ENCODE results near the gene SLC15A4.
A peak's percentile ranks its signal among the peaks of the same experiment; 100 is the strongest.

SLC15A4 gene

GRCh38 chr12:128818065-128819022 lies 5.4 kb downstream of the SLC15A4 start:
- H3K4me3 ChIP-seq (replicated peaks; ENCODE audit: low read depth, low read length): no peak overlapping the region
- TF ChIP-seq CTCF (IDR thresholded peaks at IDR 0.05; ENCODE audit: low read length, missing control alignments): no peak
- peak; percentile 71 for DNase-seq (ENCODE audit: low read depth)

- no peak for TF ChIP-seq CTCF (IDR thresholded peaks at IDR 0.05; ENCODE audit: low read length, missing control alignments)
- DNase-seq (ENCODE audit: low read depth): peak; percentile 60
- no peak overlapping the region for H3K4me3 ChIP-seq (replicated peaks; ENCODE audit: low read depth, low read length)
Measured at GRCh38 chr12:128817111-128818015, 6.4 kb downstream of the SLC15A4 start.

- TF ChIP-seq CTCF (IDR thresholded peaks at IDR 0.05; ENCODE audit: low read length, missing control alignments): no peak
- DNase-seq (ENCODE audit: low read depth): no peak
- H3K4me3 ChIP-seq (replicated peaks; ENCODE audit: low read depth, low read length): no peak overlapping the region
Measured at GRCh38 chr12:128816643-128816920, 7.2 kb downstream of the SLC15A4 start.

- TF ChIP-seq CTCF (IDR thresholded peaks at IDR 0.05; ENCODE audit: low read length, missing control alignments): no peak
- H3K4me3 ChIP-seq (replicated peaks; ENCODE audit: low read depth, low read length): no peak overlapping the region
Measured at GRCh38 chr12:128815779-128816642, 7.7 kb downstream of the SLC15A4 start.

GRCh38 chr12:128814411-128815261 lies 9.1 kb downstream of the SLC15A4 start:
- no peak for TF ChIP-seq CTCF (IDR thresholded peaks at IDR 0.05; ENCODE audit: low read length, missing control alignments)
- no peak overlapping the region for H3K4me3 ChIP-seq (replicated peaks; ENCODE audit: low read depth, low read length)

More at GRCh38 chr12:128815779-128816642, 7.7 kb downstream of the SLC15A4 start:
- DNase-seq (ENCODE audit: low read depth): no peak

More at GRCh38 chr12:128814411-128815261, 9.1 kb downstream of the SLC15A4 start:
- DNase-seq (ENCODE audit: low read depth): no peak

Data from fibroblast of pulmonary artery (primary cell).